ENCODE data around the gene MED10. TPM values are rescaled to one million over a fixed set of nuclear protein-coding genes. Genes with fewer than 3 reads are reported as not detected.
"Not testable (repeated sequence)": the region's sequence is repeated elsewhere in the genome, so short reads cannot be mapped to it uniquely, and the experiment has no call there.

MED10 gene
- total RNA-seq, 1 donor from 2014 or later = 32.7 TPM

GRCh38 chr5:6371079-6371810 is 7.1 kb downstream of the MED10 start:
- H3K9me3 ChIP-seq = no peaks in the 10 kb centered on the region
- H3K27ac ChIP-seq = no peak overlapping the region
- H3K4me3 ChIP-seq = no peak overlapping the region
- intact Hi-C loops (cut with DNase I) = no loop called here
- H3K36me3 ChIP-seq = peaks cover 0 to 63% of the 10 kb centered on the region in 2 donors
- DNase-seq (ENCODE audit: extremely low spot score in 2 of 2) = no peak
- no peaks in the 10 kb centered on the region for H3K27me3 ChIP-seq
- TF ChIP-seq CTCF (IDR thresholded peaks at IDR 0.05) (no peak), POLR2A (IDR thresholded peaks at IDR 0.05) (no peak), POLR2AphosphoS5 (IDR thresholded peaks at IDR 0.05; ENCODE audit: insufficient read depth in 1 of 2, low read depth in 1 of 2) (no peak)
- peaks cover 8% of the 10 kb centered on the region for H3K4me1 ChIP-seq

- Histone ChIP-seq H3K4me1 (peaks cover 2% of the 10 kb centered on the region), H3K27ac (no peak overlapping the region), H3K9me3 (no peaks in the 10 kb centered on the region), H3K27me3 (no peaks in the 10 kb centered on the region), H3K36me3 (peaks cover 0 to 56% of the 10 kb centered on the region in 2 donors), H3K4me3 (no peak overlapping the region)
- DNase-seq (ENCODE audit: extremely low spot score in 2 of 2) = no peak
- TF ChIP-seq POLR2A (IDR thresholded peaks at IDR 0.05) (no peak), POLR2AphosphoS5 (IDR thresholded peaks at IDR 0.05; ENCODE audit: insufficient read depth in 1 of 2, low read depth in 1 of 2) (no peak), CTCF (IDR thresholded peaks at IDR 0.05) (no peak)
- intact Hi-C loops (cut with DNase I) = no loop called here
Measured at GRCh38 chr5:6370580-6370979, 7.8 kb downstream of the MED10 start.

- Histone ChIP-seq H3K9me3 (no peaks in the 10 kb centered on the region), H3K36me3 (peaks cover 0 to 28% of the 10 kb centered on the region in 2 donors), H3K27ac (no peak overlapping the region), H3K4me3 (no peak overlapping the region), H3K27me3 (no peaks in the 10 kb centered on the region), H3K4me1 (no peaks in the 10 kb centered on the region)
- peak; percentile 71 to 82 for DNase-seq (ENCODE audit: extremely low spot score in 2 of 2)
- TF ChIP-seq CTCF (IDR thresholded peaks at IDR 0.05) = no peak
- no peak for TF ChIP-seq POLR2A (IDR thresholded peaks at IDR 0.05)
- TF ChIP-seq POLR2AphosphoS5 (IDR thresholded peaks at IDR 0.05; ENCODE audit: insufficient read depth in 1 of 2, low read depth in 1 of 2) = no peak
- intact Hi-C loops (cut with DNase I) = no loop called here
Measured at GRCh38 chr5:6365977-6366590, 12.3 kb downstream of the MED10 start.

GRCh38 chr5:6365142-6365976 is 13.0 kb downstream of the MED10 start:
- Histone ChIP-seq H3K9me3 (no peaks in the 10 kb centered on the region), H3K36me3 (peaks cover 0 to 20% of the 10 kb centered on the region in 2 donors), H3K27me3 (no peaks in the 10 kb centered on the region), H3K4me1 (no peaks in the 10 kb centered on the region), H3K27ac (no peak overlapping the region), H3K4me3 (no peak overlapping the region)
- intact Hi-C loops (cut with DNase I) = no loop called here
- DNase-seq (ENCODE audit: extremely low spot score in 2 of 2) = peak; percentile 65 to 67
- TF ChIP-seq CTCF (IDR thresholded peaks at IDR 0.05) = no peak
- no peak for TF ChIP-seq POLR2A (IDR thresholded peaks at IDR 0.05)
- TF ChIP-seq POLR2AphosphoS5 (IDR thresholded peaks at IDR 0.05; ENCODE audit: insufficient read depth in 1 of 2, low read depth in 1 of 2) = no peak

- H3K36me3 ChIP-seq = peaks cover 0 to 12% of the 10 kb centered on the region in 2 donors
Measured at GRCh38 chr5:6363454-6364011, 14.8 kb downstream of the MED10 start.

More at GRCh38 chr5:6363454-6364011, 14.8 kb downstream of the MED10 start:
- H3K4me1 ChIP-seq; H3K27ac ChIP-seq; DNase-seq (ENCODE audit: extremely low spot score in 2 of 2); H3K9me3 ChIP-seq; H3K4me3 ChIP-seq; intact Hi-C loops (cut with DNase I); H3K27me3 ChIP-seq: not testable (repeated sequence)
